Hypothalamus (tissue), 51 donors: ENCODE measurements around the gene SLC25A21.
"Not testable (repeated sequence)": the region's sequence is repeated elsewhere in the genome, so short reads cannot be mapped to it uniquely, and the experiment has no call there.

Experiments used
- DNase-seq, 51 donors: peaks; one replicate each; lab custom pipeline; 2025; lab: John Stamatoyannopoulos, UW

Gene SLC25A21

DNA sequence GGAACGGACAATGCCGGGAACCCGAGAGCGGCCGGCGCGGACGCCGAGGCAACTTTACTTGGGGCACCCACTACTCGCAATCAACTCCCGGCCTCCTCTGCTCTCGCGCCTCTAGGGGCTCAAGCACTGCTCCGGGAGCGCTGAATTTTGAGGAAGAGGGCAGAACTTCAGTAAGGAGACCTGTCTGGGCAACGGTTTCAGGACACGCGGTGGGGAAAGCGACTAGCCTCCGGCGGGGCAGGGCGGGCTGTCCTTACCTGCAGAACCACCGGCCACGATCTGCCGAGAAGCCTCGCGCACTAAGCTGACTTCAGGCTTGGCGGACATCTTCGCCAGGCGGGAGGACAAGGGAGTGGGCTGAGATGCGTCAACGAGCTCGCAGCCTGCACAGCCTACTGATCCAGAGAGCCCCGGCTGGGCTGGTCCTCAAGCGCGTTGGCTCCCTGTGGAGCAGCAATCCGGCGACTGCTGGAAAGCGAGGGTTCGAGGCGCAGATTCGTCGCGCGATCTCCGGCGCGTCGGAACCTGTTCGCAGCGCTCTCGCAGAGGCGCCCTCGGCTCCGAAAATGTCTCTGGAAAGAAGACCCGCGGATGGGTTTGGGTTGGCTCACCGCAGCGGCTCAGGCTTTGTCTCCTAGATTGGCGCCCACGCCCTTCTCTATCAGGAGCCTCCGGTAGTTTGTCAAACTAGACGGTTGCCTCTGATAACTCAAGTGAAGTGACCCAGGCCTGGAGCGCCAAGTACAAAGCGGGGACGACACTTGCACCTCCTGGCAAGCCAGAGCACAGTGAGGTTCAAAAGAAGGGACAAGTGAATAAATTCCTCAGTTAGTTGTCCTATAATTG lies at the start of gene SLC25A21:
SLC25A21 (minus strand) TSS at position 583 of the 846 bp plus-strand sequence.
- peak; percentile 20 to 84 (median 65) for DNase-seq

DNA sequence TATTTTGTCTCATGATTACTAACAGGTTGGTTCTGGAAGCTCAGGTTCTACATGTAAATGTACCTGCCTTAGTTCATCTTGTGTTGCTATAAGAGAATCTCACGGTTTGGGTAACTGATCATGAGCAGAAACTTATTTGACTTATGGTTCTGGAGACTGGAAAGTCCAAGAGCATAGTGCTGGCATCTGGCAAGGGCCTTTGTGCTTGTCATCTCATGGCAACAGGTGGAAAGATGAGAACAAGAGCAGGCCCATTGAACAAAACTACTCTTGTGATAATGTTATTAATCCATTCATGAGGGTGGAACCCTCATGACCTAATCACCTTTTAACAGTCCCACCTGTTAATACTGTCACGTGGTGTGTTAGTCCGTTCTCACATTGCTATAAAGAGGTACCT lies 48.7 kb upstream of the SLC25A21 start:
- no peak for DNase-seq

DNA sequence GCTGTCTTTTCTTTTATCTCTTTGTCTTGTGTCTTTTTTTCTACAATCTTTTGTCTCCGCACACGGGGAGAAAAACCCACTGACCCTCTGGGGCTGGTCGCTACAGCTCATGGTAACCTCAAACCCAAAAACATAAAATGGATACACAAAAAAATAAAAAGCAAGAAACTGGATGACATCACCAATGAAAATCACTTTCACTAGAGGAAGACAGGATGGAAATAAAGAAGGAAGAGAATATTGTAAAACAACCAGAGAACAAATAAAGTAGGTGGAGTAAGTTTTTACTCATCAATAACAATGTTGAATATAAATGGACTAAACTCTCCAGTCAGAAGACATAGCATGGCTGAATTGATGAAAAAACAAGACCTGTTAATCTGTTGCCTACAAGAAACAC lies 42.9 kb upstream of the SLC25A21 start:
- no peak for DNase-seq

DNA sequence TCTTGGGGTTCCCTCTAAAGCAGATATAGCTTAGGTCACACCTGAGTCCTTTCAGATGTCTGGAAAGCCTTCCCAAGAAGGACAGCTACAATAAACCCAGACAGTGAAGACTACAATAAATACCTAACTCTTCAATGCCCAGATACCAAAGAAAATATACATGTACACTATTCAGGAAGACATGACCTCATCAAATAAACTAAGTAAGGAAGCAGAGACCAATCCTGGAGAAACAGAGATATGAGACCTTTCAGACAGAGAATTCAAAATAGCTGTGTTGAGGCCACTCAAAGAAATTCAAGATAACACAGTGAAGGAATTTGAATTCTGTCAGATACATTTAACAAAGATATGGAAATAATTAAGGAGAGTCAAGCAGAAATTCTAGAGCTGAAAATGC lies 40.6 kb upstream of the SLC25A21 start:
- DNase-seq, result no peak

DNA sequence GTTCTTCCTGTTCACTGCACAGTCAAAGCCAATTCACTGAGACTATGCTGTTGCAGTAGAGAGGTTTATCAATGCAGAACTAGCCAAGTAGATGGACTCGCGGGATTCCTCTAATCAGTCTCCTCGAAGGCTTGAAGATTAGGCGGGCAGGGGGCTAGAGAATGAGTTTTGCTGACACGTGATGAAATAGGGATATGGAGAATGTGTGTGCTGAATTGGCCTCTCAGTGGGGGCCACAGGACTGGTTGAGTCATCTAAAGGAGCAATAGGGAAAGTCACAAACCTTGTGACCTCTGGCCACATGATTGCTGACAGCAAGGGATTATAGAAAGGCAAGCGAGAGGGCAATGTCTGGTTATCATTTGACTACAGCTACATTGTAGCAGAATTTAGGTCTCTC lies 38.0 kb upstream of the SLC25A21 start:
- DNase-seq, result no peak

DNA sequence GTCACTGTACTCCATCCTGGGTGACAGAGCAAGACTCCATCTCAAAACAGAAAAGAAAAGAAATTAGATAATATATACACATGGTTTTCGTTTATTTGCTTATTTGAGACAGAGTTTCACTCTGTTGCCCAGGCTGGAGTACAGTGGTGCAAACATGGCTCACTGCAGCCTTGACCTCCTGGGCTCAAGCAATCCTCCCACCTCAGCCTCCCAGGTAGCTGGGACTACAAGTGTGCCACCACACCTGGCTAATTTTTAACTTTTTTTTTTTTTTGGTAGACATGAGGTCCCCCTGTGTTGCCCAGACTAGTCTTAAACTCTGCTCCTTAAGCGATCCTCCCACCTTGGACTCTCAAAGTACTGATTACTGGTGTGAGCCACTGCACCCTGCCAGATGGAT lies 37.2 kb upstream of the SLC25A21 start:
- DNase-seq, result not testable (repeated sequence)

DNA sequence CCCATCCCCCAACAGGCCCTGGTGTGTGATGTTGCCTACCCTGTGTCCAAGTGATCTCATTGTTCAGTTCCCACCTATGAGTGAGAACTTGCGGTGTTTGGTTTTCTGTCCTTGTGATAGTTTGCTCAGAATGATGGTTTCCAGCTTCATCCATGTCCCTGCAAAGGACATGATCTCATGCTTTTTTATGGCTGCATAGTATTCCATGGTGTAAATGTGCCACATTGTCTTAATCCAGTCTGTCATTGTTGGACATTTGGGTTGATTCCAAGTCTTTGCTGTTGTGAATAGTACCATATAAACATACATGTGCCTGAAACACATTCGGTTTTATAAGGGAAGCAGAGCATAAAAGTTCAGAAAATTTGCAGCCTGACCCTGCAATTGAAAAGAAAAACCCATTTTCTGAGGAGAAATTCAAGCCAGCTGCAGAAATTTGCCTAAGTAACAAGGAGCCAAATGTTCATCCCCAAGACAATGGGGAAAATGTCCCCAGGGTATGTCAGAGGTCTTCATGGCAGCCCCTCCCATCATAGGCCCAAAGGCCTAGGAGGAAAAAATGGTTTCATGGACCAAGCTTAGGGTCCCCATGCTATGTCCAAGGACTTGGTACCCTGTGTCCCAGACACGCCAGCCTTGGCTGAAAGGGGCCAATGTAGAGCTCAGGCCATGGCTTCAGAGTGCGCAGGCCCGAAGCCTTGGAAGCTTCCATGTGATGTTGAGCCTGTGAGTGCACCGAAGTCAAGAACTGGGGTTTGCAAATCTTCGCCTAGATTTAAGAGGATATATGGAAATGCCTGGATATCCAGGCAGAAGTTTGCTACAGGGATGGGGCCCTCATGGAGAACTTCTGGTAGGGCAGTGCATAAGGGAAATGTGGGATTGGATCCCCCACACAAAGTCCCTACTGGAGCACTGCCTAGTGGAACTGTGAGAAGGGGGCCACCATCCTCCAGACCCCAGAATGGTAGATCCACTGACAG lies 33.5 kb upstream of the SLC25A21 start:
- DNase-seq, result not testable (repeated sequence)

DNA sequence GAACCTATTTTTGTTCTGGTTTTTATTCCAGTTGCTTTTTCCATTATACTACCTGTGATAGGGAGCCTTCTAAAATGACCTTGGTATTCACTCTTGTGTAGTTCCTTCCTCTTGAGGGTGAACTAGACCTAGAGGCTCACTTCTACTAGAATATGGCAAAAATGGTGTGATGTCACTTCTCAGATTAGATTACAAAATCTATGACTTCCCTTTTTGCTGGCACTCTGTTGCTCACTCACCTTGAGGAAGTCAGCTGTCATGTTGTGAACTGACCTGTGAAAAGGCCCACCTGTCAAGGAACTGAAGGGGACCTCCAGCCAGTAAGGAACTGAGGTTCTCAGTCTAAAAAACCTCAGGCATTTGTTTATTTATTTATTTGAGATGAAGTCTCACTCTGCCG lies 31.0 kb upstream of the SLC25A21 start:
- no peak for DNase-seq

DNA sequence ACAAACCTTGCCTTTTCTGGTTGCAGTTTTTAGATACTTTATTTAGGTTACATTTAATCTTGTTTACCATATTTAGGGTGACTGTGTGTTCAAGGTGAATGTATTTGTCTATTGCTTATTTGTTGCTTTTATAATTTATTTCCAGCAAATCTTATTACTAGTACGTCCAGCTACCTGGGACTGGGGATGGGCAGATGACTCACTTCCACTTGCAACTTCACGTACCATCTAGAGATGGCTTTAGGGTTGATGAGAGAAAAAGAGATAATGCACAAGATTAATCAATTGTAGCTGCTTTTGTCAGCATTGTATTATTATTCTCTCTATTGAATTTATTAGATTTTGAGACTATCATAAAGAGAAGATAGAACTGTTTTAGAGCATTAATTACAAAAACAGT lies 30.4 kb upstream of the SLC25A21 start:
- no peak for DNase-seq

DNA sequence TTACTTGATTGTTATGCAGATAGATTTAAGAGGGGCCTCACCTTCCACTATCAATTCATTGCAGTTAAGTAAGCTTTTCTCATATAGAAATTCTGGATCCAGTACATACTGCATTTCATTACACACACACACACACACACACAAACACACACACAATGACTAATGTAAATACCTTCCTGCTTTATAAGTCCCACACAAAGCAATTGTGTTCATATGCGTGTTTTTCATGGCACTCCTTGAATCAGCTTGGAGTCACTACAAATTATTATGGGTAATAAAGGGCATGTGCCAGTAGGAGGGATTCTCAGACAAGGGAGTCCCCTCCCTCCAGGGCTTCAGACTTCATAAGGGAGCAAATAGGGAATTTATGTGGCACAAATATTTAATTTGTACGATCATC lies 29.9 kb upstream of the SLC25A21 start:
- DNase-seq, result no peak

DNA sequence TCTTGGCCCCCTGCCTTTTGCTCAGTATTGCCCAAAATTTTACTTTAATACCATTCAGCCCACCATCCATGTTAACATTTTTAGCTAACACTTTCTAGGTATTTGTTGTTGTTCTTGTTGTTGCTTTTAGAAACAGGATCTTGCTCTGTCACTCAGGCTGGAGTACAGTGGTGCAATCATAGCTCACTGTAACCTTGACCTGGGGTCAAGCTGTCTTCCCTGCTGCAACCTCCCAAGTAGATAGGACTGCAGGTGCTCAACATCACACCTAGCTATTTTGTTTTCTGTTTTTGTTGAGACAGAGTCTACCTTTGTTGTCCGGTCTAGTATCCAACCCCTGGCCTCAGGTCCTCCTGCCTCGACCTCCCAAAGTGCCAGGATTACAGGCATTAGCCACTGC lies 29.3 kb upstream of the SLC25A21 start:
- no peak for DNase-seq

DNA sequence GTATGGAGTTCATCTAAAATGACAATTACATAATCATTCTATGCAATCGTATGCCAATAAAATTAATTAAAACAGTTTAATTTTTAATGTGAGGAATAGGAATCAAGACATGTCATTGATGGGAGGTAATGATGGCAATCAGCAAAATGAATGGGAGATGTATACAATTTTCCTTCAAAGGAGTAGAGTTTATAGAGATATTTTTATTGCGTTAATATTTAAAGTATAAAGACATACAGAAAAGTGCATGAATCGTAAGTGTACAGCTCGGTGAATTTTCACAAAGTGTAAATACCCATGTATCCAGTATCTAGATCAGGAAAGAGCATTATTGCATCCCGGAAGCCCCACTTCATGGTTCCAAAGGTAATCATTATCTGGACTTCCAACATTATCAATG lies 26.5 kb upstream of the SLC25A21 start:
- DNase-seq, result no peak

DNA sequence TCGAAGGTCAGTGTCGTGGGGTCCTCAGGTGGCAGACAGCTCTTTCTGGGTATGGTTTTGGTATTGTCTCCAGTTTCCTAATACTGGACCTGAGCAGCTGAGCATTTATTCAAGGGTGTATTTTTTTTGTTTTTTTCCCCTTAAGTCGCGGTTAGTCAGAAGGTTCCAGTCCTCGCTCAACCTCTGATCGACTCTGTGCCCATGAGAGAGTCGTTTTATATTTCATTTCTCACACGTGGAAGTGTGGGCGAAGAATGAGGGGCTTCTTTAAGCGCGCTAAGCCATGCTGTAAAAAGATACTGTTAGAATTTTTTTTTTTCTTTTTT lies 25.8 kb upstream of the SLC25A21 start:
- peak in 1 of 51 donors; percentile 38 for DNase-seq

DNA sequence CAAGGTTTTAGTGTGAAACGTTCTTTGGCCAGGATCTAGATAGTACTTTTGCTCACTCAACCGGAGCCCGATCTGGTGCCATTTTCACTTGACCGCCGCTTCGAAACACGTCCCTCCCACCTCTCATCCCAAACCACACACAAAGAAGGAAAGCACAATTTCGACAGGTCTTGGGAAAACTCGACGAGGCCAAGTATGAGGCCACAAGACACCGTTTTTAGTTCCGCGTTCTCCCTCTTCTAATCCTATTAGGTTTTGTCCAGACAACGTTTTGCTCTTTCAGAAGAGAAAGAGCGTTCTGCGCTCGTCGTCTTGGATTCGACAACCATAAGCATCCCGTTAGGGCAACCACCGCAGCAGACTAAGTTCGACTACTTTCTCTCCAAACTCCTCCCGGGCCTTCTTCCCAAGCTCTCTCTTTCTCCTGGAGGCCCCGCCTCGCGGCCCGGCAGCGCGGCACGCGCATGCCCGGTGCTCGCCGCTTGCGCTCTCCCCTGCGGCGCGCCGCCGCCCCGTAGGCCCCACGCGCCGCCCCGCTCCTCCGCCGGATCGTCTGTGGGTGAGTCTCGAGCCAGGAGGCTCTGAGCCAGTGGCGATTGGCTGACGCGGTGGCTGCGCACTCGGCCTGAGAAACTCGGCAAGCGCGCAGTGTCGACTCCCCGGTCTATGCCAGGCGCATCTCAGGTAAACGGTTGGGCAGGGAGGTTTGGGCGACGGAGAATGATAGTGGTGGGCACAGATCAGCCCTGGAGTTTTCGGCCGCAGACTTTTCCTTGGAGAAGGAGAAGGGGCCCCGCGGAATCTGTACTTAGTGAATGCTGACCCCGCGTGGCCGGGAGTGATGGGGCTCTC lies 25.2 kb upstream of the SLC25A21 start, which contains the start of gene MIPOL1:
MIPOL1 (plus strand) TSS at position 517 of the 852 bp plus-strand sequence. CDS start 49,952 bp downstream, outside the sequence.
- peak in 50 of 51 donors; percentile 24 to 85 (median 72) for DNase-seq

DNA sequence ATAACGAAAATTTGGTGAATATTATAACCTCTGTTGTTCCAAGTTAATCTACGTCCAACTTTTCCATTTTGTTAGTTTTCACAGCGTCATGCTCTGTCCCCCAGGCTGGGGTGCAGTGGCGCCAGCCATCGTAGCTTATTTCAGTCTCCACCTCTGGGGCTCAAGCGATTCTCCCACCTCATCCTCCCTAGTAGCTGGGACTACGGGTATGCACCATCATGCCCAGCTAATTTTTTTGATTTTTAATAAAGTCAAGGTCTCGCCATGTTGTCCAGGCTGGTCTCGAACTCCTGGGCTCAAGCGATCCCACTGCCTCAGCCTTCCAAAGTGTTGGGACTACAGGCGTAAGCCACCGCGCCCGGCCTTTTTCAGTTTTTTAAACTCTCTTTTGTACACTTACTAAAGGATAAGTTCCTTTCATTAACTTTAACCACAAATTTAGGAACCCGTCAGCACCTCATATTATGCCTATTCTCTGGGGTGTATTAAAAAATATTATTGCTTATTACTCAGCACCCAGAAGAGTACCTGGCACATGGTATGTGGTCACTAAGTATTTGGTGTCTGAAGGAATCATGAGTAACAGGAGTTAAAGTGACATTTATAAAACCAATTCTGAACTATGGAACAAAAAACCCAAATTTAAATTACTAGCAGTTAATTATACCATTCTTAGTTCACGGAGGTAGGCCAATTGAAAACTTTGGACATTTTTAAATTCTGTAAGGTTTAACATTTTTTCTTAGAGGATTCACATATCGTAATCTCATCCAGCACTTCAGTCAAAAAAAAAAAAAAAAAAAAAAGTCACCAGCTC lies 24.4 kb upstream of the SLC25A21 start:
- no peak for DNase-seq

DNA sequence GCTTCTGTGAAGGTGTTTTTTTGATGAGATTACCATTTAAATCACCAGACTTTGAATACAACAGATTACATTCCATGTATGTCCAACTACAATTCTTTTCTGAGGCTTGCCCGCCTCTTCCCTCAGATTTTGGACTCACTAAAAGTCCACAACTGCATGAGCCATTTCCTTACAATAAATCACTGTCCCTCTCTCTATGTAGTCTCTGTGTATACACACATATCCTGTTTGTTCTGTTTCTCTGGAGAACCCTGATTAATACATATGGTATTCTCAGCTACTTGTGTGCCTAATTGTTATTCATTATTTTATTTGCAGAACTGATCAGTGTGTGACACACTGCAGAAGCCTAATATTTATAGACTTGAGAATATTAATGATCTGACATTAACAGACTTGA lies 22.9 kb upstream of the SLC25A21 start:
- no peak for DNase-seq

DNA sequence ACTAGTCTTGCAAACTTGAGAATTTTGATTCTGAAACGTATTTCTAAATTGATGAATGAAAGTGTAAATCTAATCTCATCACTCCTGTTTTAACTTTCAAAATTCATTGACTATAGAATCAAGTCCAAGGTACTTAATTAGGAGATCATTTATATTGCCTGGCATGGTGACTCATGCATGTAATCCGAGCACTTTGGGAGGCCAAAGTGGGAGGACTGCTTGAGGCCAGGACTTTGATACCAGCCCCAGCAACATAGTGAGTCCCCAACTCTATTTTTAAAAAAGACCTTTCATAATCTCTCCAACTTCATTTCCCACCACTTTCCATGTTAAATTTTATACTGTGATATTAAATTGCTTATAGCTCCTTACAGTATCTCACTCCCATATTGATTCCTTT lies 22.3 kb upstream of the SLC25A21 start:
- no peak for DNase-seq

DNA sequence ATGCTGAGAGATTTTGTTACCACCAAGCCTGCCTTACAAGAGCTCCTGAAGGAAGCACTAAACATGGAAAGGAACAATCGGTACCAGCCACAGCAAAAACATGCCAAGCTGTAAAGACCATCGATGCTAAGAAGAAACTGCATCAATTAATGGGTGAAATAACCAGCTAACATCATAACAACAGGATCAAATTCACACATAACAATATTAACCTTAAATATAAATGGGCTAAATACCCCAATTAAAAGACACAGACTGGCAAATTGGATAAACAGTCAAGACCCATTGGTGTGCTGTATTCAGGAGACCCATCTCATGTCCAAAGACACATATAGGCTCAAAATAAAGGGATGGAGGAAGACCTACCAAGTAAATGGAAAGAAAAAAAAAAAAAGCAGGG lies 17.3 kb upstream of the SLC25A21 start:
- not testable (repeated sequence) for DNase-seq

DNA sequence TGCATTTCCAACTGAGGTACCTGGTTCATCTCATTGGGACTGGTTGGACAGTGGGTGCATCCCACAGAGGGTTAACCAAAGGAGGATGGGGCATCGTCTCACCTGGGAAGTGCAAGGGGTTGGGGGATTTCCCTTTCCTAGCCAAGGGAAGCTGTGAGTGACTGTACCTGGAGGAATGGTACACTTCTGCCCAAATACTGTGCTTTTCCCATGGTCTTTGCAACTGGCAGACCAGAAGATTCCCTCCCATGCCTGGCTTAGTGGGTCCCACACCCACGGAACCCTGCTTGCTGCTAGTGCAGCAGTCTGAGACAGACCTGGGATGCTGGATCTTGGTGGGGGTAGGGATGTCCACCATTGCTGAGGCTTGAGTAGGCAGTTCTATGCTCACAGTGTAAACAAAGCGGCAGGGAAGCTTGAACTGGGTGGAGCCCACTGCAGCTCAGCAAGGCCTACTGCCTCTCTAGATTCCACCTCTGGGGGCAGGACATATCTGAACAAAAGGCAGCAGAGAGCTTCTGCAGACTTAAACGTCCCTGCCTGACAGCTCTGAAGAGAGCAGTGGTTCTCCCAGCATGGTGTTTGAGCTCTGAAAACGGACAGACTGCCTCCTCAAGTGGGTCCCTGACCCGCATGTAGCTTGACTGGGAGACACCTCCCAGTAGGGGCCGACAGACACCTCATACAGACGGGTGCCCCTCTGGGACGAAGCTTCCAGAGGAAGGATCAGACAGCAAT lies 15.6 kb upstream of the SLC25A21 start:
- not testable (repeated sequence) for DNase-seq
